H1 (cell line): ENCODE measurements around the gene KLHL8. TPM values are rescaled to one million over a fixed set of nuclear protein-coding genes. Genes with fewer than 3 reads are reported as not detected.

Experiments
- CTCF ChIA-PET: fragments of 300-600 bp; sonication (Branson Sonifier 250); formaldehyde crosslinking; loops from one replicate; lab custom pipeline; 2021; ENCODE audit not compliant: partially characterized antibody; lab: Charles Lee
- POLR2A ChIA-PET: fragments of 300-600 bp; sonication (Branson Sonifier 250); formaldehyde crosslinking; loops from one replicate; lab custom pipeline; 2021; ENCODE audit warnings: inconsistent platforms; ENCODE audit not compliant: partially characterized antibody; lab: Charles Lee
- DNase-seq, 2 experiments: peaks; one replicate each; pipeline versions ENCODE4 v3.0.0 to v3.0.0-alpha.2; 2010 to 2022; ENCODE audit warnings: low spot score in 2 of 2, low read depth in 1 of 2, mixed read lengths in 1 of 2
- FAIRE-seq: peaks from 2 replicates; lab custom pipeline; 2011; peaks lifted over from hg19 to GRCh38; lab: Jason Lieb, UNC
- H2AFZ ChIP-seq: 2 replicates; pipeline ENCODE4 v1.8.1; 2012; ENCODE audit warnings: low read length, inconsistent platforms
- H2AK5ac ChIP-seq: 2 replicates; pipeline ENCODE4 v1.6.1; 2013; ENCODE audit warnings: low read depth, low read length
- H2BK120ac ChIP-seq: replicated peaks from 2 replicates; pipeline ENCODE3; 2013; ENCODE audit warnings: low read depth, low read length, inconsistent platforms
- H2BK12ac ChIP-seq: 2 replicates; pipeline ENCODE4 v1.6.1; 2013; ENCODE audit warnings: low read depth, low read length
- H2BK15ac ChIP-seq: 2 replicates; pipeline ENCODE4 v1.6.1; 2013; ENCODE audit warnings: low read length
- H2BK20ac ChIP-seq: 2 replicates; pipeline ENCODE4 v1.6.1; 2013; ENCODE audit warnings: low read length
- H2BK5ac ChIP-seq: 2 replicates; pipeline ENCODE4 v1.6.1; 2013; ENCODE audit warnings: low read depth, low read length
- H3K14ac ChIP-seq: 2 replicates; pipeline ENCODE4 v1.6.1; 2013; ENCODE audit warnings: inconsistent platforms; ENCODE audit not compliant: insufficient read length
- H3K18ac ChIP-seq: 2 replicates; pipeline ENCODE4 v1.6.1; 2013; ENCODE audit warnings: low read length; ENCODE audit errors: extremely low read depth
- H3K23ac ChIP-seq: 2 replicates; pipeline ENCODE4 v1.6.1; 2013; ENCODE audit warnings: inconsistent platforms; ENCODE audit not compliant: insufficient read length
- H3K23me2 ChIP-seq: 2 replicates; pipeline ENCODE4 v1.6.1; 2013; ENCODE audit warnings: low read depth, low read length
- H3K27ac ChIP-seq: 2 replicates; pipeline ENCODE4 v1.6.1; 2011; ENCODE audit warnings: low read depth, low read length, inconsistent platforms
- H3K27me3 ChIP-seq, 4 experiments: replicated peaks in 1 of 4; 1 replicate in 1 of 4; 2 replicates in 3 of 4; pipeline versions ENCODE4 v1.6.1 to v1.8.1; 2011 to 2013; ENCODE audit warnings: low read length in 3 of 4, mild to moderate bottlenecking in 3 of 4, inconsistent platforms in 2 of 4, mixed read lengths in 2 of 4, moderate library complexity in 1 of 4; ENCODE audit not compliant: control insufficient read depth in 3 of 4, insufficient read depth in 3 of 4; ENCODE audit errors: extremely low read depth in 1 of 4
- H3K36me3 ChIP-seq, 4 experiments: 2 replicates each; pipeline versions ENCODE4 v1.6.1 to v1.8.1; 2011 to 2013; ENCODE audit warnings: mild to moderate bottlenecking in 4 of 4, low read length in 3 of 4, moderate library complexity in 2 of 4, control low read depth in 1 of 4, inconsistent platforms in 1 of 4; ENCODE audit not compliant: insufficient read depth in 4 of 4, control insufficient read depth in 2 of 4
- H3K4ac ChIP-seq: replicated peaks from 2 replicates; pipeline ENCODE3; 2013; ENCODE audit warnings: low read length, low read depth, mixed read lengths, inconsistent platforms; ENCODE audit not compliant: insufficient read length
- H3K4me1 ChIP-seq, 4 experiments: replicated peaks in 1 of 4; 1 replicate in 1 of 4; 2 replicates in 3 of 4; pipeline versions ENCODE4 v1.6.1 to v1.8.1; 2011 to 2013; ENCODE audit warnings: low read length in 3 of 4, inconsistent platforms in 2 of 4, mixed read lengths in 1 of 4; ENCODE audit not compliant: insufficient read depth in 4 of 4, control insufficient read depth in 3 of 4
- H3K4me2 ChIP-seq, 2 experiments: 2 replicates each; pipeline versions ENCODE4 v1.6.1 to v1.8.1; 2011 to 2013; ENCODE audit warnings: low read depth in 2 of 2, low read length in 2 of 2, control low read depth in 1 of 2, inconsistent platforms in 1 of 2, mild to moderate bottlenecking in 1 of 2; ENCODE audit not compliant: insufficient read depth in 1 of 2
- H3K4me3 ChIP-seq, 4 experiments: fragments of 200-600, 300-600 bp in 1 of 4; sonication (generic), shearing (Covaris generic), sonication (Bioruptor Twin) in 1 of 4; 2 replicates each; pipeline versions ENCODE4 v1.5.1 to v1.8.1; 2011 to 2016; ENCODE audit warnings: low read length in 4 of 4, low read depth in 3 of 4, control low read depth in 2 of 4, inconsistent platforms in 2 of 4, mild to moderate bottlenecking in 2 of 4, mixed read lengths in 1 of 4, moderate library complexity in 1 of 4; ENCODE audit not compliant: insufficient read depth in 2 of 4; ENCODE audit errors: extremely low read depth in 1 of 4
- H3K56ac ChIP-seq: replicated peaks from 2 replicates; pipeline ENCODE3; 2013; ENCODE audit warnings: low read depth, mild to moderate bottlenecking, mixed read lengths, low read length, inconsistent platforms; ENCODE audit not compliant: insufficient read length
- H3K79me1 ChIP-seq: 2 replicates; pipeline ENCODE4 v1.6.1; 2013; ENCODE audit warnings: low read depth, low read length, control low read depth
- H3K79me2 ChIP-seq, 2 experiments: 2 replicates each; pipeline versions ENCODE4 v1.6.1 to v1.8.1; 2012 to 2013; ENCODE audit warnings: low read length in 2 of 2, mild to moderate bottlenecking in 2 of 2, inconsistent platforms in 1 of 2; ENCODE audit not compliant: insufficient read depth in 2 of 2, control insufficient read depth in 1 of 2
- H3K9ac ChIP-seq, 4 experiments: replicated peaks in 1 of 4; 1 replicate in 1 of 4; 2 replicates in 3 of 4; pipeline versions ENCODE4 v1.6.1 to v1.8.1; 2011 to 2013; ENCODE audit warnings: low read depth in 3 of 4, low read length in 3 of 4, control low read depth in 2 of 4, mild to moderate bottlenecking in 2 of 4, moderate library complexity in 2 of 4, inconsistent platforms in 1 of 4; ENCODE audit errors: extremely low read depth in 1 of 4
- H3K9me3 ChIP-seq, 2 experiments: 2 replicates each; pipeline versions ENCODE4 v1.6.1 to v1.8.1; 2012 to 2013; ENCODE audit warnings: mild to moderate bottlenecking in 2 of 2, moderate library complexity in 2 of 2, control low read depth in 1 of 2, inconsistent platforms in 1 of 2, low read depth in 1 of 2, low read length in 1 of 2, mixed read lengths in 1 of 2; ENCODE audit not compliant: insufficient read depth in 2 of 2
- H4K20me1 ChIP-seq, 2 experiments: replicated peaks in 1 of 2; 2 replicates each; pipeline versions ENCODE3 to v1.8.1; 2011 to 2013; ENCODE audit warnings: inconsistent platforms in 2 of 2, low read length in 2 of 2, mild to moderate bottlenecking in 1 of 2; ENCODE audit not compliant: insufficient read depth in 2 of 2, control insufficient read depth in 1 of 2
- H4K5ac ChIP-seq: 2 replicates; pipeline ENCODE4 v1.6.1; 2013; ENCODE audit warnings: low read length, low read depth, mixed read lengths, inconsistent platforms; ENCODE audit not compliant: insufficient read length
- H4K8ac ChIP-seq: 2 replicates; pipeline ENCODE4 v1.8.0; 2013; ENCODE audit warnings: mild to moderate bottlenecking, moderate library complexity, low read length, inconsistent platforms; ENCODE audit not compliant: insufficient read depth; ENCODE audit errors: extremely low read depth
- H4K91ac ChIP-seq: replicated peaks from 2 replicates; pipeline ENCODE3; 2013; ENCODE audit warnings: low read length, mixed read lengths, inconsistent platforms; ENCODE audit not compliant: insufficient read length
- BACH1 ChIP-seq: IDR thresholded peaks from 2 replicates; pipeline ENCODE4 v1.6.1; 2012; ENCODE audit warnings: low read length, improper control_type of control experiment
- BRCA1 ChIP-seq: IDR thresholded peaks from 2 replicates; pipeline ENCODE4 v1.6.1; 2012; ENCODE audit warnings: low read depth, low read length, improper control_type of control experiment
- FOSL1 ChIP-seq: IDR thresholded peaks from 2 replicates; pipeline ENCODE4 v1.6.1; 2011; ENCODE audit warnings: mild to moderate bottlenecking, low read depth, low read length, moderate library complexity; ENCODE audit not compliant: insufficient read depth
- POLR2AphosphoS5 ChIP-seq: IDR thresholded peaks from 2 replicates; pipeline ENCODE4 v1.6.1; 2011; ENCODE audit warnings: low read depth, low read length
- POU5F1 ChIP-seq: IDR thresholded peaks from 2 replicates; pipeline ENCODE4 v1.6.1; 2011; ENCODE audit warnings: low read depth, mild to moderate bottlenecking, low read length, moderate library complexity
- RAD21 ChIP-seq, 2 experiments: IDR thresholded peaks in 1 of 2; conservative IDR thresholded peaks in 1 of 2; 2 replicates each; pipeline ENCODE4 v1.6.1; 2011; ENCODE audit warnings: low read depth in 2 of 2, low read length in 2 of 2, improper control_type of control experiment in 1 of 2, inconsistent platforms in 1 of 2, mild to moderate bottlenecking in 1 of 2, moderate library complexity in 1 of 2
- SAP30 ChIP-seq: fragments of 300-600 bp; sonication (generic); IDR thresholded peaks from 2 replicates; pipeline ENCODE4 v1.7.1; 2012; ENCODE audit warnings: low read length, moderate library complexity, mild to moderate bottlenecking, inconsistent platforms; ENCODE audit not compliant: insufficient read depth, insufficient replicate concordance
- SP4 ChIP-seq: IDR thresholded peaks from 2 replicates; pipeline ENCODE4 v1.6.1; 2012; ENCODE audit warnings: low read length, inconsistent platforms
- YY1 ChIP-seq: IDR thresholded peaks from 2 replicates; pipeline ENCODE4 v1.6.1; 2011; ENCODE audit warnings: low read depth, mild to moderate bottlenecking, low read length
- WGBS, 2 experiments: shearing (Covaris generic) in 1 of 2; methylation state at CpG; one replicate each; pipeline versions ENCODE4 v1.1.6 to v1.1.7; 2013 to 2015; ENCODE audit warnings: low lambda C conversion rate in 2 of 2, mixed read lengths in 2 of 2, inconsistent platforms in 1 of 2, low coverage in 1 of 2, missing lambda C conversion rate in 1 of 2; ENCODE audit not compliant: insufficient replicate concordance in 2 of 2, insufficient coverage in 1 of 2, insufficient read length in 1 of 2; ENCODE audit errors: extremely low coverage in 1 of 2, missing lambda C conversion rate in 1 of 2; 5-methylcytosine and 5-hydroxymethylcytosine counted together
- polyA plus RNA-seq, 7 experiments: library from polyadenylated mRNA; depleted of rRNA in 3 of 7; stranded (reverse) in 5 of 7; unstranded in 2 of 7; fragments of >200 nt in 5 of 7; fragments of 200-250 nt in 2 of 7; gene quantifications; 1 replicate in 5 of 7; 2 replicates in 1 of 7; 4 replicates in 1 of 7; pipeline versions ENCODE4 v1.2.1 to v1.2.3, GENCODE V29; 2011 to 2013; ENCODE audit warnings: missing spikeins in 2 of 7, mixed read lengths in 2 of 7
- total RNA-seq: library from RNA; stranded (reverse); fragmentation: NEBNext Ultra II Directional; extraction: Animal tissue kit (Norgen Biotek cat#: 25700); gene quantifications from 2 replicates; pipeline ENCODE4 v1.2.1, GENCODE V29; 2021

Gene KLHL8
- total and polyA plus RNA-seq, 2 of the 8 experiments (the other 6 are each of a cell fraction or from before 2014, with no cell fraction given), result 0.94 to 8.1 TPM

DNA sequence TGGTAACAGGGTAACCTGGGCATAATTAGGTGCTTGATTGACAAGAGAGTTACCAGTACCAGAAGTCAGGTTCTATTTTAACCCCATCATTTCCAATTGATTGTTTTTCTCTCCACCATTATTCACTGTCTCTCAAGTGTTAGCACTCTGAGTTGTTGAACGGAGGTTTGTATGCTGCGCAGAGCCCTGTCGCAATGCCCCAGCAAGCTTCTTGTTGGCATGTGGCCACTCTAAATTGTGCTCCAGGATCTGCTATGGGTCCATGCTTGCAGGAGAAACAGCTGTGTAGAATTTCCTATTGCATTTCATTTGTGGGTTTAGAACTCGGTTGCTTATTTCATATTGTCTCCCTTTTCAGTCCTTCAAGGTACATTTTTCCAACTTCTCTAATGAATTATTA, 98.2 kb downstream of the KLHL8 start:
- no peaks in the 10 kb centered on the region; the same call in 1 of the 2 replicates for H3K23me2 ChIP-seq
- H3K79me2 ChIP-seq, result peaks cover 0 to 11% of the 10 kb centered on the region in 2 experiments; a peak in 2 of 4 replicates
- WGBS, 2 experiments, result 90% methylated on average over 4 of the region's 4 CpGs; no CpG with 5 or more reads in 1 of the 2 experiments
- H2BK20ac ChIP-seq, result no peak overlapping the region
- H3K23ac ChIP-seq, result no peak overlapping the region
- H3K56ac ChIP-seq, result no peak overlapping the region
- TF ChIP-seq SP4, result no peak
- no peak for TF ChIP-seq YY1
- TF ChIP-seq RAD21 (IDR thresholded peaks at IDR 0.05 in 1 of 2, conservative IDR thresholded peaks at IDR 0.05 in 1 of 2; ENCODE audit: low read depth in 2 of 2, low read length in 2 of 2), result no peak
- TF ChIP-seq BRCA1, result no peak
- TF ChIP-seq SAP30, result no peak
- no peak for TF ChIP-seq FOSL1
- no peak for TF ChIP-seq POLR2AphosphoS5
- TF ChIP-seq POU5F1, result no peak
- TF ChIP-seq BACH1, result no peak
- TF ChIP-seq, all 59 proteins: peak for 0
- no peak overlapping the region for H3K27ac ChIP-seq
- H2BK15ac ChIP-seq, result no peak overlapping the region
- peaks cover 3 to 43% (median 18%) of the 10 kb centered on the region in 4 experiments for H3K36me3 ChIP-seq
- no peak overlapping the region for H3K9ac ChIP-seq
- H2BK5ac ChIP-seq, result no peak overlapping the region
- DNase-seq (no peak), FAIRE-seq (no peak)
- ChIA-PET CTCF (interaction anchor here (0.6 to 1.8 kb wide), 2 partner anchors 29 to 594 kb away, joined by 3 to 6 read pairs; no protein-coding TSS in a partner anchor), POLR2A (no interaction called here)
- H4K91ac ChIP-seq, result no peak overlapping the region
- H3K4me2 ChIP-seq, result no peak overlapping the region
- H2BK120ac ChIP-seq, result no peak overlapping the region
- no peak overlapping the region for H4K5ac ChIP-seq
- H2BK12ac ChIP-seq, result no peak overlapping the region
- H3K27me3 ChIP-seq, result no peaks in the 10 kb centered on the region
- no peaks in the 10 kb centered on the region for H3K9me3 ChIP-seq
- H2AFZ ChIP-seq, result no peak overlapping the region
- no peak overlapping the region for H3K14ac ChIP-seq
- no peak overlapping the region for H2AK5ac ChIP-seq
- H3K4me3 ChIP-seq, result no peak overlapping the region
- no peak overlapping the region for H3K18ac ChIP-seq
- H3K4me1 ChIP-seq, result peaks cover 0 to 5% (median 0%) of the 10 kb centered on the region in 4 experiments; a peak in 3 of 7 replicates
- H4K20me1 ChIP-seq, result peaks cover 1 to 3% of the 10 kb centered on the region in 2 experiments
- no peak overlapping the region for H3K4ac ChIP-seq
- no peak overlapping the region for H4K8ac ChIP-seq
- H3K79me1 ChIP-seq, result no peaks in the 10 kb centered on the region
